ENCODE results near the gene EPN1. TPM values are rescaled to one million over a fixed set of nuclear protein-coding genes. Genes with fewer than 3 reads are reported as not detected.

Gene EPN1
- total RNA-seq, 1 donor from 2014 or later = 20.7 TPM

- no peak for DNase-seq
These were observed 27.9 kb upstream of the EPN1 start for GRCh38 chr19:55646889-55647731.

GRCh38 chr19:55647732-55648584, 27.1 kb upstream of the EPN1 start, which contains the start of gene CCDC106:
CCDC106 (plus strand) TSS chr19:55648212; CDS start chr19:55649047, 835 bp downstream.
- peak; percentile 70 for DNase-seq

- DNase-seq = no peak
These were observed 26.3 kb upstream of the EPN1 start for GRCh38 chr19:55648585-55649267.

DNA sequence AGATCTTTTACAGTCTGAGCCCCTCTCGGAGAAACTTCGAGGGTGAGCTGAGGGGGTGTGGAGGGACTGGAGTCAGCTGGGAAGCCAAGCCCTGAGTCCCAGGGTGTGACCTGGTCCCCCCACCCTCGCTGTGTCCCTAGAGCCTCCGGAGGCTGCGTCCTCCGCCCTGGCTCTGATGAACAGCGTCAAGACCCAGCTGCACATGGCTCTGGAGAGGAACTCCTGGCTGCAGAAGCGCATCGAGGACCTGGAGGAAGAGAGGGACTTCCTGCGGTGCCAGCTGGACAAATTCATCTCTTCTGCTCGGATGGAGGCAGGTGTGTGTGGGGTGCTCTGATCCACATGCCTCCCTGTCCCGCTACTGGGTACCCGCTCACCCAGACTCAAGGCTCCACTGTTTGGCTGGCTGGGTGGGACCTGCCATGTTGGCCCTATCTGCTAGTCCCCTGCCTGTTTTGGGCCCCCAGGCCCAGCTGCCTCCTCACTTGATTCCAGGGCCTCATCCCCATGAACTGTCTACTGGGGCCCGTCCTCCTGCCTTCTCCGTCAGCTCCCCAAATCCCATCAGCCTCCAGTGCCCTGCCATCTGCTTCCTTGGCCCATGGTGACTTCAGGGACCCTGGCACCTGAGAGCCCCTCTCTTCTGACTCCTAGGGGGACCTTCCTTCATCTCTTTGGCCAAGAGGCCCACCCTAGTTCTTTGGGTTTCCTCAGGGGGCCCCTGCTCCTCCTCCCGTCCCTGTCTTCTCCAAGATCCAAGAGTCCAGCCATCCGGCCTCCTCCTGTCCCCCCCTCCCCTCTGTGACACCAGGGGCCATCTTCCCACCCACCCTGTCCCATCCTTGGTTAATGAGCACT, 25.5 kb upstream of the EPN1 start:
- no peak for DNase-seq

- DNase-seq = no peak
These were observed 24.9 kb upstream of the EPN1 start for GRCh38 chr19:55650126-55650557.

- DNase-seq = no peak
These were observed 24.3 kb upstream of the EPN1 start for GRCh38 chr19:55650602-55651230.

DNA sequence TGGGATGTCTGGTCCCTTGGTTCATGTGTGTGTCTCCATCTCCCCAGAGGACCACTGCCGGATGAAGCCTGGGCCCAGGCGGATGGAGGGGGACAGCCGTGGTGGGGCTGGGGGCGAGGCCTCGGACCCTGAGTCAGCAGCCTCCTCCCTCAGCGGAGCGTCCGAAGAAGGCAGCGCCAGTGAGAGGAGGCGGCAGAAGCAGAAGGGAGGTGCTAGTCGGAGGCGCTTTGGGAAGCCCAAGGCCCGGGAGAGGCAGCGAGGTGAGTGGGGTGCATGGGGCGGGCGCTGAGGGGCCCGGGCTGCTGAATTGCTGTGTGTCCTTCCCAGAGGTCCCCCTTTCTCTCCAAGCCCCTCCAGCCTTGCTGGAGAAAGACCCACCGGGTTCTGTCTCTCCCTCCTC, 23.8 kb upstream of the EPN1 start:
- no peak for DNase-seq

GRCh38 chr19:55652311-55653128, 22.5 kb upstream of the EPN1 start:
- no peak for DNase-seq

GRCh38 chr19:55653651-55654322, 21.2 kb upstream of the EPN1 start:
- peak; percentile 93 for DNase-seq

DNA sequence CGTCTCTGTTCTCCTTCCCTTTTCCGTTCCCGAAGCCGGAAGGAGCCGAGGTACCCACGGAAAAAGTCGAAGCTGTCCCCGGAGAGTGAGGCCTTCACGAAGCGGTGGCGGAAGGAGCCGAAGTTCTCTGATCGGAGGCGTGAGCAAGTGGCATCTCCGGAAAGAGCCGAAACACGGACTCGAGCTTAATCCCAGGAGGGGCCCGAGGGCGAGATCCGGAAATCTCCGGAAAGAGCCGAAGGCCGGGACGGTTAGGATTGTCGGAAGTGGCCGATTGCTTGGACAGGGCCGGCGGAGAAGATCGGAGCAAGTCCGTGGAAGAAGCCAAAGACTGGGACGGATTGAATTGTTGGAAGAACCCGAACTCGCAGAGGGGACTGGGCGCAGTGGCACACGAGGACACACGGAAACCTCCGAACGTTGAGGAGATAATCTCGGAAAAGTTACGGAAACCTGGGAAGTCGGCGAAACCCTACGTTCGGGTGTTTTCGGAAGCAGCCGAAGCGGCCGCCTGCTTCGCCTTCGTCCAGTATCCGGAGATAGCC, 20.6 kb upstream of the EPN1 start:
- DNase-seq = peak; percentile 96

- DNase-seq = peak; percentile 91
These were observed 20.0 kb upstream of the EPN1 start, which contains the start of gene U2AF2 for GRCh38 chr19:55654868-55655647. U2AF2 (plus strand) TSS chr19:55655035; CDS start chr19:55655105, 70 bp downstream.

- DNase-seq = no peak
These were observed 19.4 kb upstream of the EPN1 start for GRCh38 chr19:55655648-55656040.

GRCh38 chr19:55656552-55656951, 18.5 kb upstream of the EPN1 start:
- no peak for DNase-seq

DNA sequence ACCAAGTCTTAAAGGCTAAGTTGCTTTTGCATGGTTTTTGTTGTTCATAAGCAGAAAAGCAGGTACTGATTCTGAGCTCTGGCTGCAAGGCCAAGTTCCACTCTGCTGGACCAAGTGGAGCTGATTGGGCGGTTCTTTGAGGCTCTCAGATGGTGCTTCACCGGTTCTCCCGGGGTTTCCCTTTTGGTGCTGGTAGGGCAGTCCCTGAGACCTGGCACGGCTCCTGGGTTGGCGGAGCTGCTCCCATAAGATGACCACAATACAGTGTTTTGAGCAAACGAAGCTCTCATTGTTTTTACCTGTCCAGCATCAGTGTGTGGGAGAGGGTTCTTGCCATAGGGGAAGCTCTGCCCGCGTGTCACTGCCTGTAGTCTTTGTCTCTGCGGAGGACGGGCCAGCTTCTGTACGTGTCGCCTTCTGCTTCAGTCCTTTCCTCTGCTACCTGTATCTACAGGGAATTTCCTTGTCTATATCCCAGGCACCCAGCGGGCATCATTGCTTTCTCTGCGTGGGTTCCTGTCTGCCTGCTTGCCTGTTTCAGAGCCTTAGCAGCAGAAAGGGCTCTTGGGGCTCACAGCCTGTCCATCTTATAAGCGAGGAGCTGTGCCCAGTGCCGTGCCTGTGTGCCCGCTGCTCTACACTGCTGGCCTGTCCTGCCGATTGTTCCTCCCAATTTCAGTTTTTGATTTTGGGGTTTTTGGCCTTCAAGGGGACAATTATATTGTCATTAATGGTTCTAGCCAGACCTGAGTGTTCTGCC, 17.9 kb upstream of the EPN1 start:
- DNase-seq = no peak

GRCh38 chr19:55658846-55659459, 16.1 kb upstream of the EPN1 start:
- no peak for DNase-seq

- DNase-seq = no peak
These were observed 15.2 kb upstream of the EPN1 start for GRCh38 chr19:55659822-55660221.

- no peak for DNase-seq
These were observed 14.6 kb upstream of the EPN1 start for GRCh38 chr19:55660404-55660803.

Data from occipital lobe (tissue), 2 donors.